K562 (cell line): ENCODE data around the gene SPHK1. TPM values are rescaled to one million over a fixed set of nuclear protein-coding genes. Genes with fewer than 3 reads are reported as not detected.

Experiments
- CEBPG ChIP-seq, 3 experiments: fragments of 200-800 bp in 1 of 3; sonication (Bioruptor generic) in 1 of 3; sonication (generic) in 1 of 3; formaldehyde crosslinking in 1 of 3; IDR thresholded peaks in 2 of 3; conservative IDR thresholded peaks in 1 of 3; 2 replicates each; pipeline versions ENCODE4 v1.6.1 to v1.8.0; 2016 to 2022; ENCODE audit warnings: missing compliant biosample characterization in 2 of 3, missing genetic modification characterization in 2 of 3, mild to moderate bottlenecking in 1 of 3, missing genetic modification reagents in 1 of 3
- JUND ChIP-seq, 2 experiments: IDR thresholded peaks; 2 replicates in 1 of 2; 3 replicates in 1 of 2; pipeline ENCODE4 v1.6.1; 2011; ENCODE audit warnings: borderline replicate concordance in 2 of 2, low read depth in 2 of 2, low read length in 2 of 2, improper control_type of control experiment in 1 of 2, missing biosample characterization in 1 of 2, missing genetic modification characterization in 1 of 2, missing genetic modification reagents in 1 of 2
- L3MBTL2 ChIP-seq: fragments of 450-650 bp; IDR thresholded peaks from 2 replicates; pipeline ENCODE4 v1.6.1; 2016; ENCODE audit warnings: mild to moderate bottlenecking, moderate library complexity
- NR2C2 ChIP-seq, 2 experiments: fragments of 200-800 bp in 1 of 2; sonication (Bioruptor generic) in 1 of 2; sonication (generic) in 1 of 2; formaldehyde crosslinking in 1 of 2; IDR thresholded peaks; 2 replicates each; pipeline versions ENCODE4 v1.6.1 to v1.8.0; 2016 to 2022; ENCODE audit warnings: mild to moderate bottlenecking in 1 of 2, missing compliant biosample characterization in 1 of 2, missing genetic modification characterization in 1 of 2, missing genetic modification reagents in 1 of 2
- NR4A1 ChIP-seq, 2 experiments: fragments of 250-450 bp in 1 of 2; fragments of 450-650 bp in 1 of 2; sonication (Bioruptor Pico) in 1 of 2; IDR thresholded peaks; 2 replicates each; pipeline versions ENCODE4 v1.4.0 to v1.6.1; 2016 to 2020; ENCODE audit warnings: mild to moderate bottlenecking in 2 of 2, missing compliant biosample characterization in 1 of 2, missing genetic modification characterization in 1 of 2, moderate library complexity in 1 of 2
- RBM14 ChIP-seq: fragments of 200-400 bp; formaldehyde crosslinking; IDR thresholded peaks from 2 replicates; pipeline ENCODE4 v1.6.1; 2018; ENCODE audit warnings: low read depth, mild to moderate bottlenecking, low read length, moderate library complexity, borderline replicate concordance; ENCODE audit not compliant: insufficient read depth
- RERE ChIP-seq: sonication (generic); formaldehyde crosslinking; IDR thresholded peaks from 2 replicates; pipeline ENCODE4 v1.8.0; 2023; ENCODE audit warnings: missing genetic modification reagents, mild to moderate bottlenecking, borderline replicate concordance
- SAFB ChIP-seq: fragments of 200-400 bp; formaldehyde crosslinking; IDR thresholded peaks from 2 replicates; pipeline ENCODE4 v1.6.1; 2017; ENCODE audit warnings: low read depth, low read length, borderline replicate concordance
- TAF7 ChIP-seq: fragments of 450-650 bp; IDR thresholded peaks from 2 replicates; pipeline ENCODE4 v1.6.1; 2016; ENCODE audit warnings: missing genetic modification characterization, missing compliant biosample characterization
- TBL1XR1 ChIP-seq, 2 experiments: IDR thresholded peaks; 2 replicates each; pipeline ENCODE4 v1.6.1; 2012; ENCODE audit warnings: improper control_type of control experiment in 2 of 2, low read length in 2 of 2, mild to moderate bottlenecking in 1 of 2
- ZBED1 ChIP-seq: IDR thresholded peaks from 2 replicates; pipeline ENCODE4 v1.6.1; 2014
- ZNF740 ChIP-seq, 3 experiments: fragments of 200-800 bp in 1 of 3; sonication (Bioruptor generic) in 1 of 3; sonication (generic) in 1 of 3; formaldehyde crosslinking in 1 of 3; IDR thresholded peaks; 2 replicates each; pipeline versions ENCODE4 v1.6.1 to v1.8.0; 2016 to 2022; ENCODE audit warnings: mild to moderate bottlenecking in 2 of 3, missing compliant biosample characterization in 2 of 3, missing genetic modification characterization in 2 of 3, missing genetic modification reagents in 1 of 3
- polyA plus RNA-seq, 8 experiments: library from polyadenylated mRNA; depleted of rRNA in 4 of 8; stranded (reverse) in 5 of 8; unstranded in 3 of 8; fragments of >200 nt; fragmentation: Nextera tagmentation in 2 of 8; fragmentation: Illumina TruSeq in 1 of 8; extraction: Ambion mirVana in 2 of 8; extraction: Trizol in 1 of 8; gene quantifications; 2 replicates each; pipeline versions ENCODE4 v1.2.1 to v1.2.3, GENCODE V29; 2011 to 2014; ENCODE audit warnings: inconsistent platforms in 1 of 8, missing spikeins in 1 of 8
- total RNA-seq, 7 experiments: library from RNA; depleted of rRNA in 6 of 7; stranded (reverse); fragments of >200 nt in 6 of 7; fragmentation: Illumina TruSeq in 2 of 7; extraction: Trizol in 2 of 7; gene quantifications; 2 replicates each; pipeline versions ENCODE4 v1.2.1 to v1.2.3, GENCODE V29; 2011 to 2021; ENCODE audit warnings: low replicate concordance in 1 of 7
- TF ChIP-seq, protein P1 (sequence below): fragments of 150-350 bp; conservative IDR thresholded peaks from 2 replicates; pipeline ENCODE4 v1.6.1; 2014; ENCODE audit warnings: low read length

Gene SPHK1
- total and polyA plus RNA-seq, 9 of the 15 experiments (the other 6 are each of a cell fraction or from before 2014, with no cell fraction given) = 0.21 to 60.3 (median 14.5) TPM

DNA sequence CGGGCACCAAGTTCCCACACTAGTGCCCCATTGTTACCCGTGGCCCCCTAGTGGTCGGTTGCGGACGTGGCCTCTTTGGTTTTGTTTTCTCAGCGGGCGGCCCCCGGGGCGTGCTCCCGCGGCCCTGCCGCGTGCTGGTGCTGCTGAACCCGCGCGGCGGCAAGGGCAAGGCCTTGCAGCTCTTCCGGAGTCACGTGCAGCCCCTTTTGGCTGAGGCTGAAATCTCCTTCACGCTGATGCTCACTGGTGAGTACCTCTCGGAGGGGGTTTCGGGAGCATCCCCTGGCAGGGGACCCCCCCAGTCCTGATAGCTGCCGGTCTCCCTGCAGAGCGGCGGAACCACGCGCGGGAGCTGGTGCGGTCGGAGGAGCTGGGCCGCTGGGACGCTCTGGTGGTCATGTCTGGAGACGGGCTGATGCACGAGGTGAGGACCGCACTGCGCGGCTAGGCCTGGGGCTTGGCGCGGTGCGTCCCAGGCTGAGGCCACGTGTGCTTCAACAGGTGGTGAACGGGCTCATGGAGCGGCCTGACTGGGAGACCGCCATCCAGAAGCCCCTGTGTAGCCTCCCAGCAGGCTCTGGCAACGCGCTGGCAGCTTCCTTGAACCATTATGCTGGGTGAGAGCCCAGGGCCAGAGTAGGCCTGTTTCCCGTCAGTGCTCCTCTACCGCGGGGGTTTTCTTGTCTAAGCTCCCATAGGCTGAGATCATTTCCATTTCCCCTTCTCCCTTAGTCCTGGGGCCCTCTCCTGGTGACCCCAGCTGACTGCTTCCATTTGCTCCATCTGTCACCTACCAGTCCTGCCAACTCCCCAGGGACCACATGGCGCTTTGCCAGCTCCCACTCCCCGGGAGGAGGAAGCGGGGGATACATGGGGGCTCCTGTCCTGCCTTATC is 1.7 kb downstream of the SPHK1 start (continued):
- TF ChIP-seq RERE (CRISPR knock-in tag) (0 out of 2 replicates have a peak, but pooled peaks have one; percentile 60), NR2C2 (CRISPR knock-in tag; IDR thresholded peaks at IDR 0.05) (0 out of 2 replicates have a peak, but pooled peaks have one; percentile 38), NR2C2 (tag; IDR thresholded peaks at IDR 0.05) (peak; percentile 61), CEBPG (CRISPR knock-in tag; IDR thresholded peaks at IDR 0.05) (no peak; the same call in 1 of the 2 replicates), CEBPG (tag; conservative IDR thresholded peaks at IDR 0.05 in 1 of 2, IDR thresholded peaks at IDR 0.05 in 1 of 2) (no peak), TBL1XR1 (IDR thresholded peaks at IDR 0.05; ENCODE audit: low read length in 2 of 2) (peak; percentile 7 to 21; a peak in 1 of 4 replicates), TAF7 (tag) (no peak), RBM14 (0 out of 2 replicates have a peak, but pooled peaks have one; percentile 0), ZNF740 (CRISPR knock-in tag; IDR thresholded peaks at IDR 0.05) (peak; percentile 69; the same call in 1 of the 2 replicates), ZNF740 (tag; IDR thresholded peaks at IDR 0.05) (no peak), NR4A1 (CRISPR knock-in tag; IDR thresholded peaks at IDR 0.05) (peak; percentile 64; the same call in 1 of the 2 replicates), NR4A1 (tag; IDR thresholded peaks at IDR 0.05) (peak; percentile 62; the same call in 1 of the 2 replicates), L3MBTL2 (peak; percentile 99), SAFB (peak; percentile 63; the same call in 1 of the 2 replicates), ZBED1 (0 out of 2 replicates have a peak, but pooled peaks have one; percentile 37), JUND (IDR thresholded peaks at IDR 0.05; ENCODE audit: borderline replicate concordance, low read depth, low read length) (peak; percentile 47), JUND (tag; IDR thresholded peaks at IDR 0.05; ENCODE audit: borderline replicate concordance, low read depth, low read length) (no peak; the same call in 2 of the 3 replicates)
- TF ChIP-seq, protein P1, sequence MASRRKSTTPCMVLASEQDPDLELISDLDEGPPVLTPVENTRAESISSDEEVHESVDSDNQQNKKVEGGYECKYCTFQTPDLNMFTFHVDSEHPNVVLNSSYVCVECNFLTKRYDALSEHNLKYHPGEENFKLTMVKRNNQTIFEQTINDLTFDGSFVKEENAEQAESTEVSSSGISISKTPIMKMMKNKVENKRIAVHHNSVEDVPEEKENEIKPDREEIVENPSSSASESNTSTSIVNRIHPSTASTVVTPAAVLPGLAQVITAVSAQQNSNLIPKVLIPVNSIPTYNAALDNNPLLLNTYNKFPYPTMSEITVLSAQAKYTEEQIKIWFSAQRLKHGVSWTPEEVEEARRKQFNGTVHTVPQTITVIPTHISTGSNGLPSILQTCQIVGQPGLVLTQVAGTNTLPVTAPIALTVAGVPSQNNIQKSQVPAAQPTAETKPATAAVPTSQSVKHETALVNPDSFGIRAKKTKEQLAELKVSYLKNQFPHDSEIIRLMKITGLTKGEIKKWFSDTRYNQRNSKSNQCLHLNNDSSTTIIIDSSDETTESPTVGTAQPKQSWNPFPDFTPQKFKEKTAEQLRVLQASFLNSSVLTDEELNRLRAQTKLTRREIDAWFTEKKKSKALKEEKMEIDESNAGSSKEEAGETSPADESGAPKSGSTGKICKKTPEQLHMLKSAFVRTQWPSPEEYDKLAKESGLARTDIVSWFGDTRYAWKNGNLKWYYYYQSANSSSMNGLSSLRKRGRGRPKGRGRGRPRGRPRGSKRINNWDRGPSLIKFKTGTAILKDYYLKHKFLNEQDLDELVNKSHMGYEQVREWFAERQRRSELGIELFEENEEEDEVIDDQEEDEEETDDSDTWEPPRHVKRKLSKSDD = no peak
